NK-92 (cell line): ENCODE results near the gene SP1.
"Not testable (repeated sequence)": the region's sequence is repeated elsewhere in the genome, so short reads cannot be mapped to it uniquely, and the experiment has no call there.

ENCODE experiments used
- DNase-seq: peaks from one replicate; lab custom pipeline; 2025; ENCODE audit not compliant: unreplicated experiment; lab: John Stamatoyannopoulos, UW

SP1 gene

DNA sequence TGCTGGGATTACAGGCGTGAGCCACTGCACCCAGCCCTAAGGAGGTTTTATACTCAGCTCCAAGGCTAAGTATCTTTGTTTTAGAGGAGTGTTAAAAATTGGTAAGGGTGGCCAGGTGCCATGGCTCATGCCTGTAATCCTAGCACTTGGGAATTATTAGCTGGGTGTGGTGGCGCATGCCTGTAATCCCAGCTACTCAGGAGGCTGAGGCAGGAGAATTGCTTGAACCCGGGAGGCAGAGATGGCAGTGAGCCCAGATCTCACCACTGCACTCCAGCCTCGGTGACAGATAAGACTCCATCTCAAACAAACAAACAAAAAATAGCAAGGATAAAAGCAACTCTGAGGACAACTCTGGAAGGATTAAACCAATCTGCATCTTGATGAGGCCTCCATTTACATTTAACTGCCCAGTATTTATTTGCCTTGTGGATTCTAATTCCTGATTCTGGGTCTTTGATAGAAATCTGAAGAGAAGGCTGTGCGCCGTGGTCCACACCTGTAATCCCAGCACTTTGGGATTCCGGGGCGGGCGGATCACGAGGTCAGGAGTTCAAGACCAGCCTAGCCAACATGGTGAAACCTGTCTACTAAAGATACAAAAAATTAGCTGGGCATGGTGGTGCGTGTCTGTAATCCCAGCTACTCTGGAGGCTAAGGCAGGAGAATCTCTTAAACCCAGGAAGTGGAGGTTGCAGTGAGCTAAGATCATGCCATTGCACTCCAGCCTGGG, 64.8 kb downstream of the SP1 start:
- DNase-seq = not testable (repeated sequence)

DNA sequence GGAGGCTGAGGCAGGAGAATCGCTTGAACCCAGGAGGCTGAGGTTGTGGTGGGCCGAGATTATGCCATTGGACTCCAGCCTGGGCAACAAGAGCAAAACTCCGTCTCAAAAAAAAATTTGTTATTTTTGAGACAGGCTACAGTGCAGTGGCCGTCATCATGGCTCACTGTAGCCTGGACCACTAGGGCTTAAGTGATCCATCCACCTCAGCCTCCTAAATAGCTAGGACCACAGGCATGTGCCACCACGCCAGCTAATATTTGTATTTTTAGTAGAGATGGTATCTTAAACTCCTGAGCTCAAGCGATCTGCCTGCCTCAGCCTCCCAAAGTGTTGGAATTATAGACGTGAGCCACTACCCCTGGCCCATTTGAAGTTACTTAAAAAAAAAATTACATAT, 71.0 kb downstream of the SP1 start:
- DNase-seq = no peak

DNA sequence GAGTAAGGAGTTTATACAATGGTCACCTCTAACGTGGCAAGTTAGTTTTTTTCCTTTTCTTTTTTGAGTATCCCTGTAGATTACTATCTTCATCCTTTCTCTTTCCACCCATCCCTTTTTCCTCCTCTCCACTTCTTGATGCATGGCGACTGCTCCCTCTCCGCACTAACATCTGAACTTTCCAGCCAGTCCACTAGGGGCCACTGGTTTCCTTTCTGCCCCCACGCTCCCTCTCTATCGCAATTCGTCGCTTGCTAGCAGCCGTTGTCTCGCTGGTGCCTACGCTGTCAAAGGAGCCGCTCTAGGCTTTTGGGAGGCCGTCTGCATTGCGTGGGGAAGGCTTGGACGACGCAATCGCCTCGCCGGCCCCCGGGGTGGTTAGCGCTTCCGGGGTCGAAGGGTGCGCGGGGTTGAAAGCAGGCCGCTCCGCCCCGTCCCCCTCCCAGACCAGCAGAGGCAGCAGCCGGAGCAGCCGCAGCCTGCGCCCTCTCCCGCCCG, 71.7 kb downstream of the SP1 start, which contains the start of gene PCBP2:
TSS of gene PCBP2 (plus strand) at position 442 of the 498 bp plus-strand sequence. CDS start 2,699 bp downstream, outside the sequence.
- peak; percentile 72 for DNase-seq

DNA sequence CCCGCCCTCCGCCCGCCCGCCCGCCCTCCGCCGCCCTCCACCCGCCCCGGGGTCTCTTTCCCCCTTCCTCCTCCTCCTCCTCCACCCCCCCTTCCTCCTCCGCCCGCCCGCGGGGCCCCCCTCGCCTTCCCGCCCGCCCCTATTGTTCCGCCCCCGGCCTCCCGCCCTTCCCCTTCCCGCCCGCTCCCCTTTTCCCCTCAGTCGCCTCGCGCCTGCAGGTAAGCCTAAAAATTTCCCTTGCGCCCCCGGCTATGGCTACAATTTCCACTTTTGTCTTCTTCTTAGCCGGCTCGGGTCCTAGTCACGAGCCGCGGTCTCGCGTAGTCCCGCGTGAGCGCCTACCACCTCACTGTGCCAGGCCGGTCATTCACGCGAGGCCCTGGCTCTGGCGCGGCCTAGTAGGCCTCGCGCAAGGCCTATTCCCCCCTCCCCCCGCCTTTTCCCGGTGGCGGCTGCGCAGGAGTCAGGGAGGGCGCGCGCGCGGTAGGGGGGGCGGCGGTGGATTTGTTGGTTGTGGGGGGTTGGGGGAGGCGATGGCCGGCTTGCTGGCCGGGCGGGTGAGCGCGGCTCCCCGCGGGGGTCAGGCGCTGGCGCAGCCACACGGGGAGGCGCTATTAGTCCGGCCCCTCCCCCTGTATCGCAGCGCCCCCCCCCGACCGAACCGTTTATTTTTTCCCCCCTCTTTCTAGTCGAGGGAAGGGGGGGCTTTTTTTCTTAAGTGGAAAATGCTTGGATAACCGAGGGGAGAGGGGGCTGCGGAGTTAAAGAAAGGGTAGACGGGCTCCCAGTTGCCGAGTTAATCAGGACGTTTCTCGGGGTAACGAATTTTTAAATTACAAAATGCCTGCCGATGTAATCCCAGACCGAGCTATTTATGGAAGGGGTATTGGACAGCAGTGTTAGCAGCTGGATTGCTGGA, 72.4 kb downstream of the SP1 start:
- no peak for DNase-seq

DNA sequence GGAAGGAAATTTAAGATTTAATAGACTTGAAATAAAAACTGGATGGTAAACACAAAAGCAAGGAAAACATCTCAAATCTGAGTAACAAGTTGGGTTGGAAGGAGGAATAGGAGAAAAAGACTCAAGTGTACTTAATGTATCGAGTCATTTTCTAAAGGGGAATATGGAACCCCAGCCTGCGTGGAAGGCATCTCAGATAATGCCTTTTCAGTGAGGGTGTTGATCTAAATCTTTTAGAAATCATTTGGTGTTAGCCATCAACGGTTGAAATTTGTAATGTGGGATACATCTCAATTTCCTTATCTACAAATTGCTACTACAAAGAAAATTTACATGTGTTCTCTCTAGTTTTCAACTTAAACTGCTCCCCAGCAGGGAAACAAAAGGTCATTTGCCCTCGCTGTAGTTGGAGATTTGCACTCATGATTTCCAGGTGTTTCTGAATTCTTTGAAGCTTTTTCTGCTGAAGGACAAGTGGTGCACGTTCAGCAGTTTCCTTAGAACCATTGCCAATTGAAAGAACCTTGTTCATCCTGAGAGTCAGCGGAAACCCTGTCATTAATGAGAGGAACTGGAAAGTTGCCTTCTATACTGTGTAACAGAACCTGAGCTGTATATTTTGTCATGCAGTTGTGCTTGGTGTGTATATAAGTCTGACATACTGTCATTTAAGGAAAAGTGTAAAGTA, 74.1 kb downstream of the SP1 start:
- no peak for DNase-seq

DNA sequence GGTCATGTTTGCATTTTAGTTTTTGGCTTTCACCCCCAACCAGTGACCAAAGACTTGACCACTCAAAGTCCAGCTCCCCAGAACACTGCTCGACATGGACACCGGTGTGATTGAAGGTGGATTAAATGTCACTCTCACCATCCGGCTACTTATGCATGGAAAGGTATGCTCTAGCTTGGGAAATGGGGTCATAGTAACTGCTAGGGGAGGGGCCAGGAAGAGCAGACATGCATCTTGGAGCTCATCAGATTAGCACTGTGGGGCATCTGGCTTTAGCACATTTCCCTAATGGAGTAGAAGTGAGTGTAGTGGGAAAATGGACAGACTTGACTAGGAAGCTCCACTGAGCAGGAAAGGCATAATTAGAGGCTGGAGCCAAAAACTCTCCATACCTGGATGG, 74.7 kb downstream of the SP1 start:
- DNase-seq = no peak

DNA sequence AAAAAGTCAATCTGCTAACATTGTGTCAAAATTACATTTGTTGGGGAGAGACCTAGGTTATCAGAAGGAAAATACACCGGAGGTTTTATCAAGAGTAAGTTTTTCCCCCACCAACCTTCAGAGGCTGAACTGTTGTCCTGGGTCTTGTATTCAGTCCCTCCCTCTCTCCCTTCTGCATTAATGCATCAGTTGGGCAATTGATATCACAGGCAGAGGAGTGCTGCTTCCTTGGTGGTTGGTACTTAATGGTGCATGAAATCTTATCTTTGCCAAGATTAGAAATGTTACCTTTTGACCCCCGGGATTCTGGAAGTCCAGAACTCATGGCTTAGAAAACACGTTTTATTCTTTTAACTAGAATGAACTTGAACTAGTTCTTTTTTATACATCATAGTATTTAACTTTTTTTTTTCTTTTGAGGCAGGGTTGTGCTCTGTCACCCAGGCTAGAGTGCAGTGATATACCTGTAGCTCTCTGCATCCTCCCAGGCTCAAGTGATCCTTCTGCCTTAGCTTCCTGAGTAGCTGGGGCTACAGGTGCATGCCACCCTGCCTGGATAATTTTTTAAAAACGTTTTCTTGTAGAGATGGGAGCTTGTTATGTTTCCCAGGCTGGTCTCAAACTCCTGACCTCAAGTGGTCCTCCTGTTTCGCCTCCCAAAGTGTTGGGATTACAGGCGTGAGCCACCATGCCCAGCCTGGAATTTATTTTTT, 76.8 kb downstream of the SP1 start:
- no peak for DNase-seq

DNA sequence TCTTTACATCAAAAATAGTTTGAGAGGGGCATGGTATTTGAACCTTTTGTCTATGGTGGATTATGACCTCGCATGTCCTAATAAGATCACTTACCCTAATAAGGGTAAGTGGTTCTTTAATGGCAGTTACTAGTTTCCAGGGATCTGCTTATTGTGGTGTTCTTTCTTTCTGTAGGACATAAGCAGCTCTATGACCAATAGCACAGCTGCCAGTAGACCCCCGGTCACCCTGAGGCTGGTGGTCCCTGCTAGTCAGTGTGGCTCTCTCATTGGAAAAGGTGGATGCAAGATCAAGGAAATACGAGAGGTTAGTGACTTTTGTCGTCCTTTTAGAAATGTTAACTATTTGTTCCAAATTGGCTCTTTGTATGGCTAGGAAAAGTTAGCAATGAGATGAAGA, 79.1 kb downstream of the SP1 start:
- no peak for DNase-seq

DNA sequence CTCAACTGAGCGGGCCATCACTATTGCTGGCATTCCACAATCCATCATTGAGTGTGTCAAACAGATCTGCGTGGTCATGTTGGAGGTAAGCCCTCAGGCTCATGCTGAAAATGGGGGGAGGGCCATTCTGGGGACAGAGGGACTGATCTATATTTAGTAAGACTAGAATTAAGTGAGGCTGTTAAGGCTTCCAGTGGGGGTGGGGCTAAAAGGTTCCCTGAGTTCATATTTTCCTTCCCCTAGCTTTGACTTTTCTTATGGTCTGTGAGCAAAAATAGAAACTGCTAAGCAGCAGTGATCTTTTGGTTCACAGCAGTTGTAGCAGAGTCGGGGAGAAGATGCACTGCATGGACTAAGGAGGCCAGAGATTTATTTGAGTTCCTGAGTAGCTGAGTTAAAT, 81.1 kb downstream of the SP1 start:
- DNase-seq = no peak

DNA sequence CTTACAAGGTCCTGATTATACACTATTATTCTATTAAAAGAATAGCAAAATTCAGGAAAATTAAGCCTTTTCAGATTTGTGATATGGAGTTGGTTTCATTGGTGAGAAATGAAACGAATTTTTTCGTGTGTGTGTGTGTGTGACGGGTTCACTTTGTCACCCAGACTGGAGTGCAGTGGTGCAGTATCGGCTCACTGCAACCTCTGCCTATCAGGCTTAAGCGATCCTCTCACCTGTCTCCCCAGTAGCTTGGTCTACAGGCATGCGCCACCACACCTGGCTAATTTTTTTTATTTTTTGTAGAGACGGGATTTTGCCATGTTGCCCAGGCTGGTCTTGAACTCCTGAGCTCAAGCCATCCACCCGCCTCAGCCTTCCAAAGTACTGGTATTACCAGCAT, 81.6 kb downstream of the SP1 start:
- DNase-seq = no peak

DNA sequence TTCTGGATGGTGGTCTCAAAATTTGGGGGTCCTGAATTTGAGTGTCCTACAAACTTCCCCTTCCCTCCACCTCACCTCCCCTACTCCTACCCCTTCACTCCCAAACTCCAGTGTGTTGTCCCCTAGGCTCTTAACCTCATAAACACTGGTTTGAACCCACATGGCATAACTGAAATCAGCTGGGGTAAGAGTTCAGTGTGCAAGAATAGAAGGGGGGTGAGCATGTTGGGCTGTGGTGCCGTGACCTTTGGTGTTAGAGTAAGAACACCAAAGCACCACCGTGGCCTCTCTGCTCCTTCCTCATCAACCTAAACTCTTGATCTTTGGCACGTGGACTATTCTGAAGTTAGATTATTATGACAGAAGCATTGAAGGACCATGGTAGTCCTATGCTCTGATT, 83.0 kb downstream of the SP1 start:
- no peak for DNase-seq

DNA sequence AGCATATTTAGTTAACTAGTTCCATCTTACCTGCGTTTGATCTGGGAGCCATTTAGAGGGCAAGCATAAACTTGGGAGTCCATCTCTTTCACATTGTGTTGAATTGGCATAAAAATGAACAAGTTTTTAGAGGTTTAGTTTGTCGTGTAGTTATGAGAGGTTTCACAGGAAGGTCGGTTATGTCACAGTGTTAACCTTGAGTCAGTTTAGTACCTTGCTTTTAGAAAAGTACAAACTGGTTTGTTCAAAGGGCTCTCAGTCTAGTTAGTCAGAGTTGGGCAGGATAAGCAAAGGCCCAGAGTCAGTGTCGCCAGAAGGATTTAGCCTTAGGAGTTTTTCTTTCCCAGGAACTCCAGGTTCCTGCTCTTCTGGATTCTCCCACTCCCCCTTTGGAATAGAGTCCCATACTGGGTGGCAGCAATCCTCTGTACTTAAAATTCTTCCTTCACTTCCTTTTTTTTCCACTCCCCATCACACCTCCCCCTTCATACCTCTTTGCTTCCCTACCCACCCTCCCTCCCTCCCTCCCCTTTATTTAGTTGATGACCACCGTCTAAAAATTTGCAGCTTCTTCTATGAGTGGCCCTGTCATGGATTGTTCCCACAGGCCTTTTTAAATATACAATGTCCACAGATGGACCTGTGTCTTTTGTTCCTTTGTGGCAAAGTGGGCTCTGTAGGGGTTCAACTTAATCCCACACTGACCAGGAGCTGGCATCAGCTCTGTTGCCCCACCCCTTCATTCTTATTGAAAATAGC, 84.0 kb downstream of the SP1 start:
- DNase-seq = no peak

DNA sequence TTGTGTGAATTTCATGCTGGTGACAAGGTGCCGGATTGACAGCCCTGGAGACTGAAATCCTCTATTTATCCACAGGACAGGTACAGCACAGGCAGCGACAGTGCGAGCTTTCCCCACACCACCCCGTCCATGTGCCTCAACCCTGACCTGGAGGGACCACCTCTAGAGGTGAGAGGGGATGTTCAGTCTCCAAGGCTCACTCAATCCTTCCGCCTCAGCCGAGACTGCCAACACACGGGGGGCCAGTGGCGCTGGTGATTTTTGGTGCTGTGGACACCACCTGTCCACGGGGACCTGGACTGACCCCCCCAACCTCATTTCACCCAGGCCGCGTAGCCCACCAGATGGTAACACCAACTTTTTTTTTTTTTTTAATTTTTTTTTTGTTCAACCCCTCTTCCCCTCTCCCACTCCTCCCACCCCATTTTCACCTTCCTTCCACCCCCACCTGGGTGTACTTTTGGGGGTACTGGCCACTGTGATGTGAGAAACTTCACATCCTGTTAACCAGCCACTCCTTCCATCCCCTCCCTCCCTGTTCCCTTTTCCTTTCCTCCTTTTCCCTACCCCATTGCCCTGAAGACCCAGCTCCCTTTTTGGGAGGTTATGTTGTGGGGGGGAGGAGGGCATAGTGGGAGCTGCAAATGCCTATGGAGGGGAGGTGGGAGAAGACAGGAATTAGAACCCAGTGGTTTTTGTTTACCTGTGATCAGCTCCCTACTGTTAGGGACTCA, 84.9 kb downstream of the SP1 start:
- no peak for DNase-seq

DNA sequence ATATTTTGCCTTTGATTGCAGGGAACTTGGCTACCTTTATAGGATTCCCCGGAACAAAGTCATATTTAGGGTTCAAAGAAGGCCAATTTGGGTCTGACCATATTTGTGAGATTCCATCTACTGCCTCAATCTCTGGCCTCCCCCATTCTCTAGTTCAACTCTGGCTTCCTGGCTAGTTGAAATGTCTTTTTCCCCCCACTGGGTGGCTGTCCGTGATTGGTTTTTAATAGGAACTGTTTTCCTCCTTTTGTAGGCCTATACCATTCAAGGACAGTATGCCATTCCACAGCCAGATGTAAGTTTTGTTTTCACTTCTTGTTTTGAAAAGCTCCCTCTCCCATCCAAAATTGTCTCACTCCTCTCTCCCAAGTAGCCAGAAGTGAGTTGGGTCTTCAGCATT, 85.7 kb downstream of the SP1 start:
- no peak for DNase-seq
